Measurements from ENCODE around the gene TFDP1. TPM values are rescaled to one million over a fixed set of nuclear protein-coding genes. Genes with fewer than 3 reads are reported as not detected.
"Not testable (repeated sequence)": the region's sequence is repeated elsewhere in the genome, so short reads cannot be mapped to it uniquely, and the experiment has no call there.

Gene TFDP1
- total RNA-seq, 1 donor from 2014 or later = 108 TPM

GRCh38 chr13:113589961-113590339 is 5.4 kb downstream of the TFDP1 start:
- Mint-ChIP-seq H3K27me3 (ENCODE audit: low read depth) (no peaks in the 10 kb centered on the region), H3K4me3 (peak overlapping the region; percentile 64), H3K9me3 (peaks cover 4% of the 10 kb centered on the region), H3K36me3 (ENCODE audit: low read depth) (peaks cover 38% of the 10 kb centered on the region), H3K4me1 (peaks cover 33% of the 10 kb centered on the region), H3K27ac (ENCODE audit: unreplicated experiment) (no peak overlapping the region)
- no peak for TF ChIP-seq CTCF (conservative IDR thresholded peaks at IDR 0.05)
- no peak for DNase-seq (ENCODE audit: low read depth, low spot score)

- Mint-ChIP-seq H3K36me3 (ENCODE audit: low read depth) (peaks cover 43% of the 10 kb centered on the region), H3K27ac (ENCODE audit: unreplicated experiment) (no peak overlapping the region)
- no peak for TF ChIP-seq CTCF (conservative IDR thresholded peaks at IDR 0.05)
Measured at GRCh38 chr13:113591750-113592149, 7.2 kb downstream of the TFDP1 start.

GRCh38 chr13:113592571-113592970 is 8.0 kb downstream of the TFDP1 start:
- DNase-seq (ENCODE audit: low read depth, low spot score) = no peak
- Mint-ChIP-seq H3K27ac (ENCODE audit: unreplicated experiment) (no peak overlapping the region), H3K36me3 (ENCODE audit: low read depth) (peaks cover 44% of the 10 kb centered on the region), H3K4me3 (peak overlapping the region; percentile 80), H3K27me3 (ENCODE audit: low read depth) (no peaks in the 10 kb centered on the region), H3K4me1 (peaks cover 16% of the 10 kb centered on the region), H3K9me3 (peaks cover 4% of the 10 kb centered on the region)
- no peak for TF ChIP-seq CTCF (conservative IDR thresholded peaks at IDR 0.05)

More at GRCh38 chr13:113591750-113592149, 7.2 kb downstream of the TFDP1 start:
- peaks cover 19% of the 10 kb centered on the region for H3K4me1 Mint-ChIP-seq
- H3K4me3 Mint-ChIP-seq = peak overlapping the region; percentile 80
- no peak for DNase-seq (ENCODE audit: low read depth, low spot score)
- H3K27me3 Mint-ChIP-seq (ENCODE audit: low read depth) = no peaks in the 10 kb centered on the region
- peaks cover 4% of the 10 kb centered on the region for H3K9me3 Mint-ChIP-seq

- not testable (repeated sequence) for H3K27me3 Mint-ChIP-seq (ENCODE audit: low read depth); H3K27ac Mint-ChIP-seq (ENCODE audit: unreplicated experiment); DNase-seq (ENCODE audit: low read depth, low spot score); H3K4me3 Mint-ChIP-seq; H3K4me1 Mint-ChIP-seq; H3K9me3 Mint-ChIP-seq
- peaks cover 47% of the 10 kb centered on the region for H3K36me3 Mint-ChIP-seq (ENCODE audit: low read depth)
Measured at GRCh38 chr13:113594066-113594821, 9.7 kb downstream of the TFDP1 start.

GRCh38 chr13:113595131-113595530 is 10.6 kb downstream of the TFDP1 start:
- no peak overlapping the region for H3K27ac Mint-ChIP-seq (ENCODE audit: unreplicated experiment)
- peaks cover 7% of the 10 kb centered on the region for H3K4me1 Mint-ChIP-seq
- no peak overlapping the region for H3K4me3 Mint-ChIP-seq
- H3K9me3 Mint-ChIP-seq = peaks cover 8% of the 10 kb centered on the region
- H3K36me3 Mint-ChIP-seq (ENCODE audit: low read depth) = peaks cover 52% of the 10 kb centered on the region
- DNase-seq (ENCODE audit: low read depth, low spot score) = no peak
- H3K27me3 Mint-ChIP-seq (ENCODE audit: low read depth) = no peaks in the 10 kb centered on the region
- TF ChIP-seq CTCF (conservative IDR thresholded peaks at IDR 0.05) = no peak

Data from neural crest cell (in vitro differentiated cells).